GM19328 (cell line): Measurements from ENCODE around the gene HBE1.
"Not testable (repeated sequence)": the region's sequence is repeated elsewhere in the genome, so short reads cannot be mapped to it uniquely, and the experiment has no call there.

ENCODE experiments used
- ATAC-seq: cut with Tn5 transposase; IDR thresholded peaks from one replicate; pipeline ENCODE4 v1.9.1; 2021; ENCODE audit warnings: mild to moderate bottlenecking, moderate library complexity; ENCODE audit not compliant: unreplicated experiment

Gene HBE1

DNA sequence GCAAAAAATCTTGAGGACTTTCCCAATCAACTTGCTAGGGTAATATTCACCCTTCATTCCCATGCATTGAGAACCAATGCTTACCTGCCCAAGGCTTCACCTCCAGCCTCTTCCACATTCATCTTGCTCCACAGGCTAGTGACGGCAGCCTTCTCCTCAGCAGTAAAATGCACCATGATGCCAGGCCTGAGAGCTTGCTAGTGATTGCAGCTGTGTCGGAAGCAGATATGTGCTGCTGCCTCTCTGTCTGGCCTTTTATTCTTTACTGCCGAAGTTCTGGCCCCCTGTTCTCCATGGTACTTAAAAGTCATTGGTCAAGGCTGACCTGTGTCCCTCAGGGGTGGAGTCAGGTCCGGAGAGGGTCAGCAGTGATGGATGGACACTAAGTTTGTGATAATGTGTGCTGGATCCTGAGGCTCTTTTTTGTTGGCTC lies at the start of gene HBE1:
HBE1 (minus strand) TSS at position 231 of the 433 bp plus-strand sequence; CDS start at position 176, 55 bp downstream.
- no peak for ATAC-seq

DNA sequence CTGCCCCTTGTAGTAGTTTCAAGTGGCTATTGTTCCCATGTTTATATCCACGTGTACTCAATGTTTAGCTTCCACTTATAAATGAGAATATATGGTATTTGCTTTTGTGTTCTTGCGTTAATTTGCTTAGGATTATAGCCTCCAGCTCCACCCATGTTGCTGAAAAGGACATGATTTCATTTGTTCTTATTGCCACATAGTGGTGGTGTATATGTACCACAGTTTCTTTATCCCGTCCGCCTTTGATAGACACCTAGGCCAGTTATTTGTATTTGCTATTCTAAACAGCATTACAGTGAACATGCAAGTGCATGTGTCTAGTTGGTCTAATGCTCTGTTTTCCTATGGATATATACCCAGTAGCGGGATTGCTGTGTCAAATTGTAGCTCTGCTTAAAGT lies 47.5 kb upstream of the HBE1 start:
- ATAC-seq: no peak

DNA sequence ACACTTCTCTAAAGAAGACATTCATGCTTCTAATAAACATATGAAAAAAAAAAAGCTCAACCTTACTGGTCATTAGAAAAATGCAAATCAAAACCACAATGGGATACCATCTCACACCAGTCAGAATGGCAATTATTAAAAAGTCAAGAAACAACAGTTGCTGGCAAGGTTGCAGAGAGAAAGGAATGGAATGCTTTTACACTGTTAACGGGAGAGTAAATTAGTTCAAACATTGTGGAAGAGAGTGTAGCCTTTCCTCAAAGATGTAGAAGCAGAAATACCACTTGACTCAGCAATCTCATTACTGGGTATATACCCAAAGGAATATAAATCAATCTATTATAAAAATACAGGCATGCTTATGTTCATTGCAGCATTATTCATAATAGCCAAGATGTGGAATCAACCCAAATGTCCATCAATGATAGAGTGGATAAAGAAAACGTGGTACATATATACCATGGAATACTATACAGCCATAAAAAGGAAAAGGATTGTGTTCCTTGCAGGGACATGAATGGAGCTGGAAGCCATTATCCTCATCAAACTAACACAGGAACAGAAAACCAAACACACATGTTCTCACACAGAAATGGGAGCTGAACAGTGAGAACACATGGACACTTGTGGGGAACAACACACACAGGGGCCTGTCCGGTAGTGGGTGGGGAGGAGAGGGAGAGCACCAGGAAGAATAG lies 43.7 kb upstream of the HBE1 start:
- ATAC-seq: not testable (repeated sequence)

- ATAC-seq: no peak
These were observed 40.7 kb upstream of the HBE1 start for GRCh38 chr11:5310423-5310822.

GRCh38 chr11:5307256-5308019 lies 37.7 kb upstream of the HBE1 start:
- ATAC-seq: no peak

DNA sequence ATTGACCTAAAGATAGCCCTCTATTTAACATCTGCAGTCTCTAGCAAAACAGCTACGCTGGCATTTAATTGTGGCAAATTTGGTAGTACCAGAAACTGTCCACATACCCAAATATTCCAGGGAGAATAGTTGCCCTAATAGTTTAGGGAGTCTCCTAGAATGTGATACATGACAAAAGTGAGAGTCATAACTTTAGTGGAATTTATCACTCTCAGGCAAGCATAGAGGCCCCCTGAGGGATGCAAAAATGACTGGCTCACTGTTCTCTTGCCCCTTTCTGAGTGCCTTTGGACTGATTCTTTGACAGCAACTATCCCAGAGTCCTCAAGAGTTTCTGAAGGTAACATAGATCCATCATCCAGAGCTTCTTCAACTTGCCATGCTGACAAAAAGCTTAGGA lies 34.3 kb upstream of the HBE1 start:
- ATAC-seq: no peak

GRCh38 chr11:5303626-5304025 lies 33.9 kb upstream of the HBE1 start:
- ATAC-seq: no peak

DNA sequence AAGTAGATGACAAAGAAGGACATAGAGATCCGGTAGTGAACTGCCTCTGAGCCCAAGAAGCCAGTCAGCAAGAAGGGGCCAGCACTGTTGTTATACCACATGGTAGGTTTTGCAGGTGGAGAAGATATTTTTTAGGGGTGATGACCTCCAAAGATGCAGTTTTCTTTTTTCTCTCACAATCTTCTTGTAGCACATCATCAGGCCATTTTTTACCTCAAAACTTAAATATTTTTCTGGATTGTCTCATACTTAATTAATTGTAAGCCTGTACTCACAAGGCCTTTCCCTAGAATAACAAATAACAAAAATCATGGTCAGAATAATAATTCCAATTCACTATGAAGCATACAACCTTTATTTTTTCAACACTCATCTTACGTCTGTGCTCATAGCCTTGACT lies 32.1 kb upstream of the HBE1 start, which contains the start of gene OR51B4:
OR51B4 (minus strand) TSS at position 101 of the 400 bp plus-strand sequence; CDS start at position 101, 0 bp downstream.
- no peak for ATAC-seq

DNA sequence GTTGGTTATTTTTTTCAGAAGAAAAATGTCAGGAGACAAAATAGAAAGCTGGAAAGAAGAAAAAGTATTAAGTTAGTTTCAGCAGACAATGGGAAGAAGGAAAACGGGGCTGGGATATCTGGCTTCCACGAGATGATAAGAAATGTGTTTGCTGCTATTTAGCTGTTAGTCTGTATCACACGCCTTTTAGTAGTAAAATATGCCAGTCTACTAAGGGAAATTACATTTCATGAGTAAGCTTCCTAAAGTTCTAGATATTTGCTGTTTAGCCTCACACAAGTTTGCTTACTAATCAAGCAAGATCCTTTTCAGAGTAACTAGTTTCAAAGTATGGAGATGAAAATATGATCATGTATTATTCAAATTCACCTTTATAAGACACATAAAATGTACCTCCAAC lies 30.5 kb upstream of the HBE1 start:
- no peak for ATAC-seq

GRCh38 chr11:5298451-5298850 lies 28.7 kb upstream of the HBE1 start:
- ATAC-seq: no peak

DNA sequence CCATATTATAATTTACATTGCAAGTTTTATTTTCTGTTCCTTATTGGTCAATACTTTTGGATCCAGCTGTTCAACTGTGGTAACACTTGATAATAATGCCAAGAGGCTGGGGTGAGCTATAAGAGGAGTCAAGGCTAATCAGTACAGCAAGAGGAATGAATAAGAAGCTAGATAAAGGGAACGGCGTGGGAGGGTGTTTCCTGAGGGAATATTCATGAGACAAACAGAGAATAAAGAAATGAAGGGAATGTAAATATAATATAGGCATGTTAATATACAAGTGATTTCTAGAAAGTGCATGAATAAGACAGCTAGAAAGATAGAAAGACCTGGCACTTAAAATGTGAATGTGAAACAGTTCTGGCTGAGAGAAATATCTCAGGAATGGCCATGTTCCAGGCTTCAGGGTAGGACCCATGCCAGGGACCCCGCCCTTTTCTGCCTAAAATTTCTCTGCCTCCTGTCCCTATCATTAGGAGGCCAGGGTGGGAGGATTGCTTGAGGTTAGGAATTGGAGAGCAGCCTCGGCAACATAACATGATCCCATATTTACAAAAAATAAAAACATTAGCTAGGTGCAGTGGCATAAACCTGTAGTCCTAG lies 28.1 kb upstream of the HBE1 start:
- no peak for ATAC-seq

DNA sequence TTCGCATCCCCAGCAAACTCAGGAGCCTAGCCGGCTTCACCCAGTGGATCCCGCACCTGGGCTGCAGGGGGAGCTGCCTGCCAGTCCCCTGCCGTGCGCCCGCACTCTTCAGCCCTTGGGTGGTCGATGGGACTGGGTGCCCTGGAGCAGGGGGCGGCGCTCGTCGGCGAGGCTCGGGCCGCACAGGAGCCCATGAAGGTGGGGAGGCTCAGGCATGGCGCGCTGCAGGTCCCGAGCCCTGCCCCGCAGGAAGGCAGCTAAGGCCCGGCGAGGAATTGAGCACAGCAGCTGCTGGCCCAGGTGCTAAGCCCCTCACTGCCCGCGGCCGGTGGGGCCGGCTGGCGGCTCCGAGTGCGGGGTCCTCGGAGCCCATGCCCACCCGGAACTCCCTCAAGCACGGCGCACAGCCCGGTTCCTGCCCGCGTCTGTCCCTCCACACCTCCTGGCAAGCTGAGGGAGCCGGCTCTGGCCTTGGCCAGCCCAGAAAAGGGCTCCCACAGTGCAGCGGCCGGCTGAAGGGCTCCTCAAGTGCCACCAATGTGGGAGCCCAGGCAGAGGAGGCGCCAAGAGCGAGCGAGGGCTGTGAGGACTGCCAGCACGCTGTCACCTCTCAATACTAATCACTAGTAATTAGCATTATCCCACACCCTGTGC lies 24.7 kb upstream of the HBE1 start:
- ATAC-seq: not testable (repeated sequence)

DNA sequence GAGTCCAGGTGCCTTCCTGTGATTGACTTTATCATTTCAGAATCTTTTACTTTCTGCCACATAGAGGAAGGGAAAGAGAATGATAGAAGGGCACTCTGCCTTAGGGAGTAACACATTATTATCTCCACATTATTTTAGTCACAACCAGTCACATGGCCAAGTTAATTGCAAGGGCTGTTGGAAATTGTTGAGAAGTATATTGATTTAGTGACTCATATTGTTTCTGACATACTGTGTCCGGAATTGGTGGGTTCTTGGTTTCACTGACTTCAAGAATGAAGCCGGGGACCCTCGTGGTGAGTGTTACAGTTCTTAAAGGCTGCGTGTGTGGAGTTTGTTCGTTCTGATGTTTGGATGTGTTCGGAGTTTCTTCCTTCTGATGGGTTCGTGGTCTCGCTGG lies 23.3 kb upstream of the HBE1 start:
- ATAC-seq: no peak

DNA sequence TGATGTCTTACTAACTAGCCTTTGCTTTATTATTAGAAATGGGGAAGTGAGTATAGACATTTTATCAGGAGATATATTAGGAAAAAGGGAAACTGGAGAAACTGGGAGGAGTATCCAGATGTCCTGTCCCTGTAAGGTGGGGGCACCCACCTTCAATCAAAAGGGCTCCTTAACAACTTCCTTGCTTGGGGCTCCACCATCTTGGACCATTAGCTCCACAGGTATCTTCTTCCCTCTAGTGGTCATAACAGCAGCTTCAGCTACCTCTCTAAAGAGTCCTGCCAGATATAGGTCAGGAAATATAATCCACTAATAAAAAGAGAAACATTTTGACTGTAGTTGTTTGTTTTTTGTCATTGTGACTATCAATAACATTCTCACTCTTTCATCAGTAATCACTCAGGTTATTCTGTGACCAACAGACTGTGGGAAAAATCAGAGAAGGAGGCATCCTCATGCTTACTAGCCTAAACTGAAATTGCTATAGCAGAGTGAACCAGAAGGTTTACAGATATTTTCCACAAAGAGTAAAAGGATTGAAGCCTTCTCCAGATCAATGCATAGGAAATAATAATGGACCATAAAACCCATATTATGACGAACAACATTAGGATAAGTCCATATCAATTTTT lies 21.6 kb upstream of the HBE1 start:
- peak; percentile 88 for ATAC-seq

- ATAC-seq: no peak
These were observed 20.4 kb upstream of the HBE1 start for GRCh38 chr11:5290106-5290505.

DNA sequence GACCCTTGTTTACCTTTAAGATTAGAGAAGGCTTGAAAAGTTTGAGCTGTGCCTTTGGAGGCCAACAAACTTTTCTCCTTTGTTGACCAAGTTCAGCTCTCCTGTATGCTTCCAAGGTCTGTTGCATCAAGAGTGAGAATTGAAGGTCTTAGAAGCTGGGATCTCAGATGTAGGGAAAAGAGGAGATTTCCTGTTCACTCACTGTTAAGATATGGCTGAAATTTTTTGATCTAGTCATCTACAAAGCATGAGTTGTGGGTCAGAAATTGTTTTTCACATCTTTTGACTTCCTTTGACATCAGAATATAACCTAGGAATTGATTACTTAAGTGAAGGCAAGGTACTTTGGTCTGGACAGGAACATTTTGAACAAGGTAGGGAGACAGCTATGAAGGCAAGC lies 20.0 kb upstream of the HBE1 start:
- ATAC-seq: no peak

DNA sequence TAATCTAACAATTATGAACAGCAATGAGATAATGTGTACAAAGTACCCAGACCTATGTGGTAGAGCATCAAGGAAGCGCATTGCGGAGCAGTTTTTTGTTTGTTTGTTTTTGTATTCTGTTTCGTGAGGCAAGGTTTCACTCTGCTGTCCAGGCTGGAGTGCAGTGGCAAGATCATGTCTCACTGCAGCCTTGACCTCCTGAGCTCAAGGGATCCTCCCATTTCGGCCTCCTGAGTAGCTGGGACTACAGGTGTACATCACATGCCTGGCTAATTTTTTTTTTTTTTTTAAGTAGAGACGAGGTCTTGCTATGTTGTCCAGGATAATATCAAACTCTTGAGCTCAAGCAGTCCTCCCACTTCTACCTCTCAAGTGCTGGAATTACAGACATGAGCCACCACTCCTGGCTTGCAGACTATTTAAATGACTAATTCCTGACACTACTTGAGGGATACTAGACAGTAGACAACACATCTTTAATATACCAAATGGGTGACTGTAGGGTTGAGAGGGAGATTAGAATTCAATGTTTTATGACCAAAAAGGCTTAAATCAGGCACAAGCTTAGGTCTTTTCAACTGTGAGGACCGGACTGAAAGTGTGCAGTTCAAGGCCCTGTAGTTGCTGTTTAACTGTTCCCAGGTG lies 19.3 kb upstream of the HBE1 start:
- ATAC-seq: no peak

DNA sequence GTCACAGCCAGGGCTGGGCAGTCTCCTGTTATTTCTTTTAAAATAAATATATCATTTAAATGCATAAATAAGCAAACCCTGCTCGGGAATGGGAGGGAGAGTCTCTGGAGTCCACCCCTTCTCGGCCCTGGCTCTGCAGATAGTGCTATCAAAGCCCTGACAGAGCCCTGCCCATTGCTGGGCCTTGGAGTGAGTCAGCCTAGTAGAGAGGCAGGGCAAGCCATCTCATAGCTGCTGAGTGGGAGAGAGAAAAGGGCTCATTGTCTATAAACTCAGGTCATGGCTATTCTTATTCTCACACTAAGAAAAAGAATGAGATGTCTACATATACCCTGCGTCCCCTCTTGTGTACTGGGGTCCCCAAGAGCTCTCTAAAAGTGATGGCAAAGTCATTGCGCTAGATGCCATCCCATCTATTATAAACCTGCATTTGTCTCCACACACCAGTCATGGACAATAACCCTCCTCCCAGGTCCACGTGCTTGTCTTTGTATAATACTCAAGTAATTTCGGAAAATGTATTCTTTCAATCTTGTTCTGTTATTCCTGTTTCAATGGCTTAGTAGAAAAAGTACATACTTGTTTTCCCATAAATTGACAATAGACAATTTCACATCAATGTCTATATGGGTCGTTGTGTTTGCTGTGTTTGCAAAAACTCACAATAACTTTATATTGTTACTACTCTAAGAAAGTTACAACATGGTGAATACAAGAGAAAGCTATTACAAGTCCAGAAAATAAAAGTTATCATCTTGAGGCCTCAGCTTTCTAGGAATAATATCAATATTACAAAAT lies 18.6 kb upstream of the HBE1 start:
- no peak for ATAC-seq

GRCh38 chr11:5286901-5287300 lies 17.2 kb upstream of the HBE1 start:
- no peak for ATAC-seq

DNA sequence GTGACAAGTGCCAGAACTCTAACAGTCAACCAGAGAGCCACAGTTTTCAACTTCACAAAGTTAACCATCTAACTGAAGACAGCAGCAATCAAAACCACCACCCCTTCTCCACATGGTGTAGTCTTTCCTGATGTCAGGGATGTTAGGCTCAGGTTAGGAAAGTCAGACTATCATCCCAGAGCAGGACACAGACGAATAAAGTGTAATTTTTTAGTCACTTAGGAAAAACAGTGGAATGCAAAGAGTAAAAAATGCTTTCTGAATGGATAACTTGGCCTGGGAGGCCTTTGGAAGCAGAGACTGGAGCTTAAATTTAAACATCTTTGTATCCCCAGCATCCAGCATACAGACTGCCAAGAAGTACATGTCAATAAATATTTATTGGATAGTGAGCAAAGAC lies 16.6 kb upstream of the HBE1 start:
- ATAC-seq: no peak
